HPDE6-E6E7 (cell line): ENCODE results near the gene ZNF419.

Experiments used
- DNase-seq: peaks from one replicate; pipeline ENCODE4 v3.0.0; 2011; ENCODE audit warnings: missing footprints; ENCODE audit errors: extremely low spot score

The ZNF419 gene

GRCh38 chr19:57537953-57538547 lies 50.5 kb downstream of the ZNF419 start:
- DNase-seq: no peak
